Prostate gland (tissue), 2 donors: Measurements from ENCODE around the gene GRID1.

ENCODE experiments used
- CTCF ChIP-seq, 4 experiments: fragments of 200-600 bp in 2 of 4; fragments of 450-650 bp in 2 of 4; sonication (generic) in 2 of 4; IDR thresholded peaks; 1 replicate in 3 of 4; 2 replicates in 1 of 4; pipeline ENCODE4 v1.5.1; 2016 to 2019; ENCODE audit warnings: antibody characterized with exemption in 4 of 4, mild to moderate bottlenecking in 2 of 4, moderate library complexity in 2 of 4
- POLR2AphosphoS5 ChIP-seq: sonication (generic); formaldehyde crosslinking; IDR thresholded peaks from one replicate; pipeline ENCODE4 v1.6.1; 2017; ENCODE audit warnings: antibody characterized with exemption

- TF ChIP-seq CTCF (IDR thresholded peaks at IDR 0.05) (no peak), POLR2AphosphoS5 (no peak)
Measured at GRCh38 chr10:86070278-86070677, 296.3 kb downstream of the GRID1 start.
